ENCODE measurements around the gene CAMTA1.

DNA sequence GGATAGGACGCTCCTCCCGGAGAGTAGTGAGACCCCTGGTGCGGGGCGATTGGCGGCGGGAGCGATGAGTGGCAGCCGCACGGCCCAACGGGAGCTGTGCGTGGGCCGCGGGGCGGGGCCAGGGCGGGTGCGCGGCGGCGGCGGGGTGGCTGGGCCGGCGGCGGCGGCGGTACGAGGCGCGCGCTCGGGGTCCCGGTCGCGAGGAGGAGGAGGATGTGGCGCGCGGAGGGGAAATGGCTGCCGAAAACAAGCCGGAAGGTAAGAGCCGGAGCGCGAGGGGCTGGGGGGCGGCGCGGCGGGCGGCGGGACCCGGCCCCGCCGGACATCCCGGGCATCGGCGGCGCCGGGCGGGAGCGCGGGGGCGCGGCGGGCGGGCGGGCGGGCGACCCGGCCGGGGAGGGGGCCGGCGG is at the start of gene CAMTA1:
- TF ChIP-seq RAD21 (conservative IDR thresholded peaks at IDR 0.05) (no peak), EZH2 (IDR thresholded peaks at IDR 0.05; ENCODE audit: borderline replicate concordance, insufficient read depth, low read length, poor library complexity, severe bottlenecking) (no peak)
- TF ChIP-seq, protein P1, sequence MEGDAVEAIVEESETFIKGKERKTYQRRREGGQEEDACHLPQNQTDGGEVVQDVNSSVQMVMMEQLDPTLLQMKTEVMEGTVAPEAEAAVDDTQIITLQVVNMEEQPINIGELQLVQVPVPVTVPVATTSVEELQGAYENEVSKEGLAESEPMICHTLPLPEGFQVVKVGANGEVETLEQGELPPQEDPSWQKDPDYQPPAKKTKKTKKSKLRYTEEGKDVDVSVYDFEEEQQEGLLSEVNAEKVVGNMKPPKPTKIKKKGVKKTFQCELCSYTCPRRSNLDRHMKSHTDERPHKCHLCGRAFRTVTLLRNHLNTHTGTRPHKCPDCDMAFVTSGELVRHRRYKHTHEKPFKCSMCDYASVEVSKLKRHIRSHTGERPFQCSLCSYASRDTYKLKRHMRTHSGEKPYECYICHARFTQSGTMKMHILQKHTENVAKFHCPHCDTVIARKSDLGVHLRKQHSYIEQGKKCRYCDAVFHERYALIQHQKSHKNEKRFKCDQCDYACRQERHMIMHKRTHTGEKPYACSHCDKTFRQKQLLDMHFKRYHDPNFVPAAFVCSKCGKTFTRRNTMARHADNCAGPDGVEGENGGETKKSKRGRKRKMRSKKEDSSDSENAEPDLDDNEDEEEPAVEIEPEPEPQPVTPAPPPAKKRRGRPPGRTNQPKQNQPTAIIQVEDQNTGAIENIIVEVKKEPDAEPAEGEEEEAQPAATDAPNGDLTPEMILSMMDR (IDR thresholded peaks at IDR 0.05; ENCODE audit: poor library complexity, severe bottlenecking): no peak

Data from neural cell (in vitro differentiated cells).